Liver (tissue), 9 donors: ENCODE measurements around the gene MDC1. TPM values are rescaled to one million over a fixed set of nuclear protein-coding genes. Genes with fewer than 3 reads are reported as not detected.
A peak's percentile ranks its signal among the peaks of the same experiment; 100 is the strongest.

Source experiments
- DNase-seq: peaks from one replicate; pipeline ENCODE4 v3.0.0-alpha.2; 2017; ENCODE audit warnings: low spot score
- H3K27ac ChIP-seq, 2 donors: one replicate each; pipeline ENCODE4 v1.7.0; 2013; ENCODE audit warnings: inconsistent platforms in 2 of 2, low read length in 2 of 2, control low read depth in 1 of 2, low read depth in 1 of 2, mild to moderate bottlenecking in 1 of 2
- H3K27me3 ChIP-seq, 4 donors: one replicate each; pipeline versions ENCODE4 v1.6.1 to v1.7.0; 2013; ENCODE audit warnings: low read length in 3 of 4, inconsistent platforms in 1 of 4, mild to moderate bottlenecking in 1 of 4, moderate library complexity in 1 of 4; ENCODE audit not compliant: control insufficient read depth in 4 of 4, insufficient read depth in 4 of 4
- H3K36me3 ChIP-seq, 4 donors: one replicate each; pipeline versions ENCODE4 v1.6.1 to v1.7.0; 2013; ENCODE audit warnings: low read length in 3 of 4, mild to moderate bottlenecking in 3 of 4, low read depth in 1 of 4, moderate library complexity in 1 of 4; ENCODE audit not compliant: control insufficient read depth in 4 of 4, insufficient read depth in 3 of 4
- H3K4me1 ChIP-seq, 4 donors: one replicate each; pipeline versions ENCODE4 v1.6.1 to v1.7.0; 2013; ENCODE audit warnings: low read length in 3 of 4, mild to moderate bottlenecking in 3 of 4, moderate library complexity in 1 of 4; ENCODE audit not compliant: control insufficient read depth in 4 of 4, insufficient read depth in 4 of 4
- H3K4me3 ChIP-seq, 3 donors: one replicate each; pipeline versions ENCODE4 v1.6.1 to v1.7.0; 2013; ENCODE audit warnings: low read length in 3 of 3, control low read depth in 1 of 3, low read depth in 1 of 3, mild to moderate bottlenecking in 1 of 3
- H3K9ac ChIP-seq, 2 donors: one replicate each; pipeline ENCODE4 v1.7.0; 2013; ENCODE audit warnings: low read length in 2 of 2, mild to moderate bottlenecking in 2 of 2, moderate library complexity in 2 of 2, control low read depth in 1 of 2, low read depth in 1 of 2
- H3K9me3 ChIP-seq, 4 donors: one replicate each; pipeline versions ENCODE4 v1.6.1 to v1.7.0; 2013; ENCODE audit warnings: low read length in 3 of 4; ENCODE audit not compliant: control insufficient read depth in 4 of 4
- ATF3 ChIP-seq: IDR thresholded peaks from 2 replicates; pipeline ENCODE4 v1.6.1; 2016; ENCODE audit warnings: antibody characterized with exemption
- CTCF ChIP-seq: fragments of 150-350 bp; IDR thresholded peaks from 2 replicates; pipeline ENCODE4 v1.5.1; 2017; ENCODE audit warnings: improper control_type of control experiment, low read depth, low read length; ENCODE audit not compliant: missing input control
- EGR1 ChIP-seq, 2 donors: IDR thresholded peaks; 2 replicates each; pipeline ENCODE4 v1.6.1; 2016 to 2018; ENCODE audit warnings: antibody characterized with exemption in 2 of 2, low read depth in 2 of 2
- FOXA1 ChIP-seq: IDR thresholded peaks from 2 replicates; pipeline ENCODE4 v1.6.1; 2016; ENCODE audit warnings: antibody characterized with exemption
- FOXA2 ChIP-seq: IDR thresholded peaks from 2 replicates; pipeline ENCODE4 v1.6.1; 2016; ENCODE audit warnings: antibody characterized with exemption
- GABPA ChIP-seq, 2 donors: IDR thresholded peaks in 1 of 2; conservative IDR thresholded peaks in 1 of 2; 2 replicates each; pipeline ENCODE4 v1.6.1; 2016; ENCODE audit warnings: antibody characterized with exemption in 2 of 2, mild to moderate bottlenecking in 1 of 2, moderate library complexity in 1 of 2
- HNF4A ChIP-seq, 2 donors: conservative IDR thresholded peaks; 2 replicates each; pipeline ENCODE4 v1.6.1; 2016; ENCODE audit warnings: antibody characterized with exemption in 2 of 2, mild to moderate bottlenecking in 2 of 2
- HNF4G ChIP-seq: IDR thresholded peaks from 2 replicates; pipeline ENCODE4 v1.6.1; 2016; ENCODE audit warnings: antibody characterized with exemption
- JUND ChIP-seq, 2 donors: IDR thresholded peaks; 2 replicates each; pipeline ENCODE4 v1.6.1; 2016; ENCODE audit warnings: antibody characterized with exemption in 2 of 2
- MAX ChIP-seq: IDR thresholded peaks from 2 replicates; pipeline ENCODE4 v1.6.1; 2016; ENCODE audit warnings: antibody characterized with exemption
- NR2F2 ChIP-seq: IDR thresholded peaks from 2 replicates; pipeline ENCODE4 v1.6.1; 2016; ENCODE audit warnings: antibody characterized with exemption
- RAD21 ChIP-seq, 2 donors: IDR thresholded peaks; 2 replicates each; pipeline ENCODE4 v1.6.1; 2016; ENCODE audit warnings: antibody characterized with exemption in 2 of 2, mild to moderate bottlenecking in 2 of 2
- REST ChIP-seq: IDR thresholded peaks from 2 replicates; pipeline ENCODE4 v1.6.1; 2016; ENCODE audit warnings: antibody characterized with exemption, mild to moderate bottlenecking
- RXRA ChIP-seq, 2 donors: IDR thresholded peaks; 2 replicates each; pipeline ENCODE4 v1.6.1; 2017 to 2018; ENCODE audit warnings: antibody characterized with exemption in 2 of 2, mild to moderate bottlenecking in 1 of 2
- SP1 ChIP-seq: IDR thresholded peaks from 2 replicates; pipeline ENCODE4 v1.6.1; 2018; ENCODE audit warnings: antibody characterized with exemption, mild to moderate bottlenecking
- TAF1 ChIP-seq: conservative IDR thresholded peaks from 2 replicates; pipeline ENCODE4 v1.6.1; 2016; ENCODE audit warnings: antibody characterized with exemption, mild to moderate bottlenecking
- YY1 ChIP-seq: IDR thresholded peaks from 2 replicates; pipeline ENCODE4 v1.6.1; 2016; ENCODE audit warnings: antibody characterized with exemption, mild to moderate bottlenecking
- ZBTB33 ChIP-seq: IDR thresholded peaks from 2 replicates; pipeline ENCODE4 v1.6.1; 2016; ENCODE audit warnings: antibody characterized with exemption
- WGBS: extraction: QIAGEN DNeasy Blood & Tissue Kit; methylation state at CpG from one replicate; pipeline ENCODE4 v1.1.7; 2013; 5-methylcytosine and 5-hydroxymethylcytosine counted together
- polyA plus RNA-seq, 2 donors: library from polyadenylated mRNA; stranded (reverse) in 1 of 2; unstranded in 1 of 2; fragments of 200-250 nt in 1 of 2; fragments of >200 nt in 1 of 2; fragmentation: Nextera tagmentation in 1 of 2; extraction: Ambion mirVana in 1 of 2; gene quantifications; one replicate each; pipeline versions ENCODE4 v1.2.1 to v1.2.3, GENCODE V29; 2013 to 2015
- total RNA-seq, 2 donors: library from RNA; depleted of rRNA; stranded (reverse); fragments of >200 nt; gene quantifications; one replicate each; pipeline ENCODE4 v1.2.3, GENCODE V29; 2014
- donor health status: healthy.
- donor health status: healthy.
- donor health status: healthy.
- donor health status: healthy.
- donor health status: healthy.

MDC1 gene
- total and polyA plus RNA-seq, 4 donors: 5.9 to 15.5 (median 8.4) TPM

- 6% methylated on average over 31 of the region's 31 CpGs for WGBS
- TF ChIP-seq RAD21 (IDR thresholded peaks at IDR 0.05) (peak; percentile 98 to 99), ATF3 (no peak), CTCF (peak; percentile 96), SP1 (peak; percentile 89), RXRA (IDR thresholded peaks at IDR 0.05) (peak; percentile 15 to 74), YY1 (peak; percentile 66), FOXA2 (no peak), MAX (peak; percentile 36), HNF4G (peak; percentile 82), JUND (IDR thresholded peaks at IDR 0.05) (peak in 1 of 2 donors; percentile 54), ZBTB33 (no peak), REST (peak; percentile 60), GABPA (IDR thresholded peaks at IDR 0.05 in 1 of 2, conservative IDR thresholded peaks at IDR 0.05 in 1 of 2) (no peak), TAF1 (no peak), HNF4A (conservative IDR thresholded peaks at IDR 0.05) (peak; percentile 93 to 95), FOXA1 (no peak), NR2F2 (no peak), EGR1 (IDR thresholded peaks at IDR 0.05; ENCODE audit: low read depth in 2 of 2) (no peak)
- H3K36me3 ChIP-seq: peaks cover 0 to 8% (median 5%) of the 10 kb centered on the region in 4 donors
- H3K9ac ChIP-seq: peak overlapping the region; percentile 52 to 86
- no peaks in the 10 kb centered on the region for H3K27me3 ChIP-seq
- peak overlapping the region; percentile 30 to 43 (median 40) for H3K4me3 ChIP-seq
- peak; percentile 92 for DNase-seq
- no peaks in the 10 kb centered on the region for H3K9me3 ChIP-seq
- H3K4me1 ChIP-seq: peaks cover 13 to 82% (median 59%) of the 10 kb centered on the region in 4 donors
- H3K27ac ChIP-seq: peak overlapping the region; percentile 88
Measured at GRCh38 chr6:30678964-30679726, 37.9 kb downstream of the MDC1 start.
